HFFc6 (cell line): Measurements from ENCODE around the gene CDH15. TPM values are rescaled to one million over a fixed set of nuclear protein-coding genes. Genes with fewer than 3 reads are reported as not detected.

Source experiments
- DNase-seq: peaks from one replicate; pipeline ENCODE4 v3.0.0-alpha.2; 2018
- H3K27ac Mint-ChIP-seq: 2 replicates; pipeline ENCODE4 v1.8.0; 2020; ENCODE audit warnings: mild to moderate bottlenecking, mixed read lengths
- H3K27me3 Mint-ChIP-seq: 2 replicates; pipeline ENCODE4 v1.8.0; 2021; ENCODE audit warnings: mild to moderate bottlenecking, moderate library complexity, mixed read lengths; ENCODE audit not compliant: insufficient read depth
- H3K36me3 Mint-ChIP-seq: 2 replicates; pipeline ENCODE4 v1.8.0; 2021; ENCODE audit warnings: low read depth, mixed read lengths
- H3K4me1 Mint-ChIP-seq: 2 replicates; pipeline ENCODE4 v1.8.0; 2020; ENCODE audit warnings: low read depth, mixed read lengths
- H3K4me3 Mint-ChIP-seq: 2 replicates; pipeline ENCODE4 v1.8.0; 2020; ENCODE audit warnings: mild to moderate bottlenecking, moderate library complexity, mixed read lengths
- H3K9me3 Mint-ChIP-seq: 2 replicates; pipeline ENCODE4 v1.8.0; 2020; ENCODE audit warnings: mild to moderate bottlenecking, mixed read lengths
- CTCF ChIP-seq: fragments of 200-600 bp; sonication (generic); IDR thresholded peaks from 2 replicates; pipeline ENCODE4 v1.5.0; 2021; ENCODE audit warnings: antibody characterized with exemption, mild to moderate bottlenecking
- total RNA-seq, 6 experiments: library from RNA; stranded (reverse); fragmentation: NEBNext Ultra II Directional; extraction: Animal tissue kit (Norgen Biotek cat#: 25700); gene quantifications; 2 replicates in 1 of 6; 3 replicates in 5 of 6; pipeline ENCODE4 v1.2.3, GENCODE V29; 2021

CDH15 gene
- total RNA-seq, 6 experiments from 2014 or later = 0.05 to 0.07 TPM; not detected in 4

DNA sequence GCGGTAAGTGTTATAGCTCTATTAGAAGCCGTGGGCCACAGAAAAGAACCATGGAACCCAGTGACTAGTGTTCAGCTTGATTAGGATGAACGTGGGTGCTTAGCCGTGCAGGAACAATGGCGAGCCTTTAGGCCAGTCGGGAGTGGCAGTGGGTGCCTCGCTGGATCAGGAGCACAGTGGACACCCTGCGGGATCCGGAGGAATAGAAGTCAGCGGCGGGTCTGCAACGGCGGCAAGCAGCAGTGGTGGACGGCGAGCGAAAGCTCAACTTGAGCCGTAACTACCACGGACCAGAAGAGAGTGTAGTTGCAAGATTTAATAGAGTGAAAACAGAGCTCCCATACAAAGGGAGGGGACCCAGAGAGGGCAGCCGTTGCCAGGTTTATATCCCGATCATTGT, 37.3 kb upstream of the CDH15 start:
- Mint-ChIP-seq H3K27me3 (no peaks in the 10 kb centered on the region; the same call in 1 of the 2 replicates), H3K36me3 (peaks cover 31% of the 10 kb centered on the region), H3K4me3 (no peak overlapping the region), H3K9me3 (peaks cover 2% of the 10 kb centered on the region; the same call in 1 of the 2 replicates), H3K4me1 (no peaks in the 10 kb centered on the region), H3K27ac (no peak overlapping the region)
- TF ChIP-seq CTCF = no peak
- no peak for DNase-seq

- no peak for DNase-seq
- no peak for TF ChIP-seq CTCF
- Mint-ChIP-seq H3K27ac (no peak overlapping the region), H3K4me3 (no peak overlapping the region), H3K4me1 (no peaks in the 10 kb centered on the region), H3K9me3 (no peaks in the 10 kb centered on the region), H3K36me3 (peaks cover 22% of the 10 kb centered on the region), H3K27me3 (no peaks in the 10 kb centered on the region; the same call in 1 of the 2 replicates)
These were observed 36.4 kb upstream of the CDH15 start for GRCh38 chr16:89135166-89135565.

- H3K9me3 Mint-ChIP-seq = no peaks in the 10 kb centered on the region
- peaks cover 14% of the 10 kb centered on the region for H3K36me3 Mint-ChIP-seq
- no peak for DNase-seq
- H3K27me3 Mint-ChIP-seq = no peaks in the 10 kb centered on the region; the same call in 1 of the 2 replicates
- no peak overlapping the region for H3K4me3 Mint-ChIP-seq
- no peaks in the 10 kb centered on the region for H3K4me1 Mint-ChIP-seq
- no peak for TF ChIP-seq CTCF
- no peak overlapping the region for H3K27ac Mint-ChIP-seq
These were observed 35.4 kb upstream of the CDH15 start for GRCh38 chr16:89135971-89136765.

GRCh38 chr16:89136931-89137330, 34.6 kb upstream of the CDH15 start:
- H3K36me3 Mint-ChIP-seq = peaks cover 14% of the 10 kb centered on the region
- H3K4me1 Mint-ChIP-seq = no peaks in the 10 kb centered on the region
- no peak overlapping the region for H3K4me3 Mint-ChIP-seq
- no peak overlapping the region for H3K27ac Mint-ChIP-seq
- H3K9me3 Mint-ChIP-seq = no peaks in the 10 kb centered on the region
- no peaks in the 10 kb centered on the region; the same call in 1 of the 2 replicates for H3K27me3 Mint-ChIP-seq
- DNase-seq = no peak
- no peak for TF ChIP-seq CTCF

- Mint-ChIP-seq H3K4me1 (no peaks in the 10 kb centered on the region), H3K36me3 (peaks cover 19% of the 10 kb centered on the region), H3K4me3 (no peak overlapping the region), H3K27me3 (no peaks in the 10 kb centered on the region; the same call in 1 of the 2 replicates), H3K27ac (no peak overlapping the region), H3K9me3 (no peaks in the 10 kb centered on the region)
- DNase-seq = no peak
- TF ChIP-seq CTCF = no peak
These were observed 33.7 kb upstream of the CDH15 start for GRCh38 chr16:89137666-89138512.
